ENCODE data around the gene FABP1. TPM values are rescaled to one million over a fixed set of nuclear protein-coding genes. Genes with fewer than 3 reads are reported as not detected.

Gene FABP1
- not detected in 2 replicates for total RNA-seq

DNA sequence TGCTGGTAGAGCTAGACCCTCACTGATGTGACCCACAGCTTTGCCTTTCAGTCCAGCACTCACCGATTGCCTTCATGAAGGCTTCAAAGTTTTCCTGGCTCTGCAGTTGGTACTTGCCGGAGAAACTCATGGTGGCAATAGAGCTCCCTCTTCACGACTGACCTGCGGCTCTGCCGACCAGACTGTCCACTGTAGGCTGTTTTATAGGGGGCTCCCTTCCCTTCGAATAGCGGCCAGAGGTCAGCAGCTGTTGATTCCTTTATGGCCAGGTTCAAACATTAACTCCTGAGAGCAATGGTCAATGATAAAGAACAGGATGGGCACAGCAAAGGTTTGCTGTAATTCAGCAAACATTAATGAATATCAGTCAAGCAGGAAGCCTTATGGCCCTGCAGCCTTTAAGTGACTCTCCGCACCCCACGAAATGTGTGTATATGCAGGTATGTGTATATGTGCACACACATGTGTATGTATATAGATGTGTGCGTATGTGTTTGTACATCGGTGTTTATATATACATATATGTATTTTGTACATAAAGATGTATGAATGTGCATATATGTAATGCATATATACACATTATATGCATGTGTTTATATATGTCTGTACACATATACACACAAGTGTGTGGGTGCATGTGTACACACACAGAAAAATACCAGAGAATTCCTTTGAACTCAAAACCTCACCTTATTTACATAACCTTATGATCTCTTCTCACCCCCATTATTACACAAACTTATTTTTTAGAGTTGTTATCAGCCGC, at the start of gene FABP1:
FABP1 (minus strand) TSS at position 175 of the 766 bp plus-strand sequence; CDS start at position 130, 45 bp downstream.

Other genes with a start within 250 kb of the FABP1 start
- not detected in 2 replicates for gene RNU2-63P, start 111.5 kb downstream of the FABP1 start, total RNA-seq
- gene KRCC1, start 72.3 kb downstream of the FABP1 start, total RNA-seq = 16.2 and 19.9 TPM in 2 replicates
- gene SMYD1, start 60.2 kb downstream of the FABP1 start, total RNA-seq = not detected in 2 replicates
- 3.4 and 23.3 TPM in 2 replicates for gene THNSL2, start 42.3 kb upstream of the FABP1 start, total RNA-seq